Measurements from ENCODE around the gene ECE1. TPM values are rescaled to one million over a fixed set of nuclear protein-coding genes. Genes with fewer than 3 reads are reported as not detected.

Gene ECE1
- total and polyA plus RNA-seq, 2 of the 8 experiments (the other 6 are each of a cell fraction or from before 2014, with no cell fraction given), result 21.4 to 36.8 TPM

DNA sequence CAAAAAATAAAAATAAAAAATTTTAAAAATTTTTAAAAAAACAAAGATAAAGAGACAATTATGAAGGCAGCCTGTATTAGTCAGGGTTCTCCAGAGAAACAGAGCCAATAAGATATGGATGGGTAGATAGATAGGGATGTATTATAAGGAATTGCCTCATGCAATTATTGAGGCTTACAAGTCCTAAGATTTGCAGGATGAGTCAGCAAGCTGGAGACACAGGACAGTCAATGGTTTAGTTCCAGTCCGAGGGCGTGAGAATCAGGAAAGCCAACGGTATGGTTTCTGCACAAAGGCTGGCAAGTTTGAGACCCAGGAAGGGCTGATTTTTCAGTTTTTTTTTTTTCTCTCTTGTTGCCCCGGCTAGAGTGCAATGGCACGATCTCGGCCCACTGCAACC is 89.5 kb downstream of the ECE1 start (continued):
- no peak for TF ChIP-seq SP1 (IDR thresholded peaks at IDR 0.05; ENCODE audit: low read depth, low read length)
- TF ChIP-seq POLR2AphosphoS5 (IDR thresholded peaks at IDR 0.05; ENCODE audit: low read depth, low read length), result no peak
